GM19023 (cell line): ENCODE data around the gene EPN3.

Experiments used
- ATAC-seq: cut with Tn5 transposase; IDR thresholded peaks from one replicate; pipeline ENCODE4 v1.9.1; 2021; ENCODE audit warnings: mild to moderate bottlenecking, moderate library complexity; ENCODE audit not compliant: unreplicated experiment

EPN3 gene

GRCh38 chr17:50565402-50566350, 33.1 kb downstream of the EPN3 start:
- no peak for ATAC-seq

GRCh38 chr17:50566886-50567285, 34.4 kb downstream of the EPN3 start:
- no peak for ATAC-seq

- ATAC-seq, result no peak
Measured at GRCh38 chr17:50568659-50569058, 36.1 kb downstream of the EPN3 start.

GRCh38 chr17:50569592-50569991, 37.1 kb downstream of the EPN3 start:
- no peak for ATAC-seq

GRCh38 chr17:50570032-50570431, 37.5 kb downstream of the EPN3 start:
- ATAC-seq, result no peak

- no peak for ATAC-seq
Measured at GRCh38 chr17:50570528-50570927, 38.0 kb downstream of the EPN3 start.

GRCh38 chr17:50571681-50572080, 39.1 kb downstream of the EPN3 start:
- no peak for ATAC-seq

- no peak for ATAC-seq
Measured at GRCh38 chr17:50572541-50572940, 40.0 kb downstream of the EPN3 start.

- no peak for ATAC-seq
Measured at GRCh38 chr17:50573866-50574611, 41.5 kb downstream of the EPN3 start.

GRCh38 chr17:50575581-50576210, 43.2 kb downstream of the EPN3 start:
- ATAC-seq, result no peak

GRCh38 chr17:50576864-50577263, 44.3 kb downstream of the EPN3 start:
- ATAC-seq, result no peak

- no peak for ATAC-seq
Measured at GRCh38 chr17:50577451-50577954, 45.0 kb downstream of the EPN3 start.

GRCh38 chr17:50578173-50578572, 45.6 kb downstream of the EPN3 start:
- ATAC-seq, result no peak

GRCh38 chr17:50579399-50579798, 46.9 kb downstream of the EPN3 start:
- ATAC-seq, result no peak

GRCh38 chr17:50580646-50581045, 48.1 kb downstream of the EPN3 start:
- no peak for ATAC-seq

GRCh38 chr17:50581316-50581715, 48.8 kb downstream of the EPN3 start:
- ATAC-seq, result no peak

- no peak for ATAC-seq
Measured at GRCh38 chr17:50582741-50583140, 50.2 kb downstream of the EPN3 start.

GRCh38 chr17:50583641-50584040, 51.1 kb downstream of the EPN3 start:
- ATAC-seq, result no peak

- ATAC-seq, result no peak
Measured at GRCh38 chr17:50584116-50584515, 51.6 kb downstream of the EPN3 start.

GRCh38 chr17:50584749-50585148, 52.2 kb downstream of the EPN3 start:
- no peak for ATAC-seq

- no peak for ATAC-seq
Measured at GRCh38 chr17:50585346-50585745, 52.8 kb downstream of the EPN3 start.
